Loucy (cell line): Measurements from ENCODE around the gene SNX4.

Experiments
- H2AFZ ChIP-seq: fragments of 200-600 bp; sonication (generic); 2 replicates; pipeline ENCODE4 v1.6.0; 2016; ENCODE audit warnings: antibody characterized with exemption, mild to moderate bottlenecking, low read length, moderate library complexity
- H3F3A ChIP-seq: fragments of 200-600 bp; 2 replicates; pipeline ENCODE4 v1.6.0; 2016; ENCODE audit warnings: antibody characterized with exemption, low read depth, mild to moderate bottlenecking
- H3K27me3 ChIP-seq: fragments of 200-600 bp; sonication (generic); 2 replicates; pipeline ENCODE4 v1.6.1; 2014; ENCODE audit warnings: low read length, mild to moderate bottlenecking; ENCODE audit not compliant: insufficient read depth, poor library complexity, severe bottlenecking
- H3K36me3 ChIP-seq: fragments of 200-600 bp; sonication (generic); 2 replicates; pipeline ENCODE4 v1.6.1; 2016; ENCODE audit warnings: low read length; ENCODE audit not compliant: insufficient read depth
- H3K4me1 ChIP-seq: fragments of 200-600 bp; sonication (generic); 2 replicates; pipeline ENCODE4 v1.5.1; 2014; ENCODE audit warnings: low read length, mild to moderate bottlenecking; ENCODE audit not compliant: insufficient read depth, poor library complexity, severe bottlenecking
- H3K4me2 ChIP-seq: fragments of 200-600 bp; sonication (generic); 2 replicates; pipeline ENCODE4 v1.6.0; 2014; ENCODE audit warnings: antibody characterized with exemption, low read length, low read depth, mild to moderate bottlenecking; ENCODE audit not compliant: poor library complexity, severe bottlenecking
- H3K4me3 ChIP-seq: fragments of 200-600 bp; sonication (generic); 2 replicates; pipeline ENCODE4 v1.5.1; 2014; ENCODE audit warnings: low read length, mild to moderate bottlenecking, mixed read lengths; ENCODE audit not compliant: poor library complexity, severe bottlenecking
- H3K79me2 ChIP-seq: fragments of 200-600 bp; sonication (generic); 2 replicates; pipeline ENCODE4 v1.6.1; 2014; ENCODE audit warnings: low read length; ENCODE audit not compliant: insufficient read depth
- H3K9ac ChIP-seq: fragments of 200-600 bp; sonication (generic); 2 replicates; pipeline ENCODE4 v1.6.0; 2014; ENCODE audit warnings: mild to moderate bottlenecking, low read depth, low read length, moderate library complexity; ENCODE audit not compliant: poor library complexity, severe bottlenecking
- H3K9me2 ChIP-seq: fragments of 200-600 bp; sonication (generic); replicated peaks from 2 replicates; pipeline ENCODE4 v1.6.1; 2016; ENCODE audit warnings: low read depth, low read length, mixed read lengths
- H3K9me3 ChIP-seq: fragments of 200-600 bp; sonication (generic); 2 replicates; pipeline ENCODE4 v1.6.1; 2014; ENCODE audit warnings: mild to moderate bottlenecking, antibody characterized with exemption, low read length, low read depth; ENCODE audit not compliant: insufficient read depth
- H4K20me1 ChIP-seq: fragments of 200-600 bp; sonication (generic); 2 replicates; pipeline ENCODE4 v1.6.0; 2014; ENCODE audit warnings: antibody characterized with exemption, low read length, mild to moderate bottlenecking; ENCODE audit not compliant: insufficient read depth, poor library complexity, severe bottlenecking
- CTCF ChIP-seq: fragments of 200-600 bp; sonication (generic); conservative IDR thresholded peaks from 2 replicates; pipeline ENCODE4 v1.5.1; 2014; ENCODE audit warnings: mild to moderate bottlenecking, antibody characterized with exemption, low read length
- EZH2phosphoT487 ChIP-seq: fragments of 200-600 bp; IDR thresholded peaks from 2 replicates; pipeline ENCODE4 v1.6.1; 2018; ENCODE audit warnings: antibody characterized with exemption, mild to moderate bottlenecking, moderate library complexity, borderline replicate concordance

The SNX4 gene

GRCh38 chr3:125398952-125399351 is 121.0 kb downstream of the SNX4 start:
- Histone ChIP-seq H4K20me1 (no peaks in the 10 kb centered on the region), H3K4me2 (no peak overlapping the region), H3F3A (no peaks in the 10 kb centered on the region), H3K9me2 (no peaks in the 10 kb centered on the region), H3K4me1 (no peaks in the 10 kb centered on the region), H2AFZ (no peak overlapping the region), H3K79me2 (no peaks in the 10 kb centered on the region), H3K27me3 (peaks cover 33% of the 10 kb centered on the region), H3K4me3 (no peak overlapping the region), H3K9ac (no peak overlapping the region), H3K9me3 (no peaks in the 10 kb centered on the region), H3K36me3 (no peaks in the 10 kb centered on the region)
- TF ChIP-seq EZH2phosphoT487 (no peak), CTCF (no peak)
